K562 (cell line): ENCODE data around the gene SLC25A10. TPM values are rescaled to one million over a fixed set of nuclear protein-coding genes. Genes with fewer than 3 reads are reported as not detected.
A peak's percentile ranks its signal among the peaks of the same experiment; 100 is the strongest.

Source experiments
- CBFA2T3 ChIP-seq: fragments of 450-650 bp; IDR thresholded peaks from 2 replicates; pipeline ENCODE4 v1.6.1; 2017
- CXXC5 ChIP-seq: fragments of 250-450 bp; sonication (Bioruptor Pico); IDR thresholded peaks from 2 replicates; pipeline ENCODE4 v1.8.0; 2022; ENCODE audit warnings: inconsistent platforms, mild to moderate bottlenecking, moderate library complexity
- DPF2 ChIP-seq: fragments of 450-650 bp; IDR thresholded peaks from 2 replicates; pipeline ENCODE4 v1.6.1; 2016
- FOXK2 ChIP-seq, 2 experiments: fragments of 450-650 bp; IDR thresholded peaks in 1 of 2; conservative IDR thresholded peaks in 1 of 2; 2 replicates each; pipeline ENCODE4 v1.6.1; 2016; ENCODE audit warnings: low read depth in 2 of 2, mild to moderate bottlenecking in 1 of 2
- GABPB2 ChIP-seq: fragments of 250-450 bp; sonication (Bioruptor Pico); conservative IDR thresholded peaks from 2 replicates; pipeline ENCODE4 v1.5.1; 2021; ENCODE audit warnings: mild to moderate bottlenecking
- GATAD2B ChIP-seq: fragments of 450-650 bp; IDR thresholded peaks from 2 replicates; pipeline ENCODE4 v1.6.1; 2017; ENCODE audit warnings: mild to moderate bottlenecking, borderline replicate concordance
- HDAC2 ChIP-seq: fragments of 450-650 bp; IDR thresholded peaks from 2 replicates; pipeline ENCODE4 v1.6.1; 2016; ENCODE audit warnings: mild to moderate bottlenecking
- HIVEP1 ChIP-seq: fragments of 250-450 bp; sonication (Bioruptor Pico); IDR thresholded peaks from 2 replicates; pipeline ENCODE4 v1.4.0; 2020; ENCODE audit warnings: mild to moderate bottlenecking
- KAT7 ChIP-seq: sonication (generic); formaldehyde crosslinking; IDR thresholded peaks from 2 replicates; pipeline ENCODE4 v1.8.0; 2022; ENCODE audit warnings: missing genetic modification reagents, mild to moderate bottlenecking, borderline replicate concordance
- L3MBTL2 ChIP-seq: fragments of 450-650 bp; IDR thresholded peaks from 2 replicates; pipeline ENCODE4 v1.6.1; 2016; ENCODE audit warnings: mild to moderate bottlenecking, moderate library complexity
- MECOM ChIP-seq: fragments of 250-450 bp; sonication (Bioruptor Pico); IDR thresholded peaks from 2 replicates; pipeline ENCODE4 v1.8.0; 2022; ENCODE audit warnings: inconsistent platforms
- NELFE ChIP-seq: IDR thresholded peaks from 2 replicates; pipeline ENCODE4 v1.6.1; 2011; ENCODE audit warnings: mild to moderate bottlenecking; ENCODE audit not compliant: insufficient read depth, insufficient read length
- PCBP1 ChIP-seq: fragments of 200-400 bp; formaldehyde crosslinking; IDR thresholded peaks from 2 replicates; pipeline ENCODE4 v1.6.1; 2018; ENCODE audit warnings: mild to moderate bottlenecking, low read depth, low read length; ENCODE audit not compliant: poor library complexity, severe bottlenecking
- TAF7 ChIP-seq: fragments of 450-650 bp; IDR thresholded peaks from 2 replicates; pipeline ENCODE4 v1.6.1; 2016; ENCODE audit warnings: missing genetic modification characterization, missing compliant biosample characterization
- TEAD4 ChIP-seq, 2 experiments: sonication (generic) in 1 of 2; formaldehyde crosslinking in 1 of 2; IDR thresholded peaks; 2 replicates each; pipeline versions ENCODE4 v1.6.1 to v1.8.0; 2012 to 2022; ENCODE audit warnings: borderline replicate concordance in 1 of 2, inconsistent platforms in 1 of 2, low read length in 1 of 2, mild to moderate bottlenecking in 1 of 2, missing genetic modification reagents in 1 of 2
- TRIM24 ChIP-seq, 2 experiments: fragments of 450-650 bp; IDR thresholded peaks; 2 replicates each; pipeline ENCODE4 v1.6.1; 2016
- TSHZ1 ChIP-seq: fragments of 250-450 bp; sonication (Bioruptor Pico); IDR thresholded peaks from 2 replicates; pipeline ENCODE4 v1.4.0; 2020; ENCODE audit warnings: mild to moderate bottlenecking, moderate library complexity
- ZNF76 ChIP-seq: fragments of 250-450 bp; sonication (Bioruptor Pico); IDR thresholded peaks from 2 replicates; pipeline ENCODE4 v1.4.0; 2020; ENCODE audit warnings: mild to moderate bottlenecking, moderate library complexity, borderline replicate concordance
- polyA plus RNA-seq, 8 experiments: library from polyadenylated mRNA; depleted of rRNA in 4 of 8; stranded (reverse) in 5 of 8; unstranded in 3 of 8; fragments of >200 nt; fragmentation: Nextera tagmentation in 2 of 8; fragmentation: Illumina TruSeq in 1 of 8; extraction: Ambion mirVana in 2 of 8; extraction: Trizol in 1 of 8; gene quantifications; 2 replicates each; pipeline versions ENCODE4 v1.2.1 to v1.2.3, GENCODE V29; 2011 to 2014; ENCODE audit warnings: inconsistent platforms in 1 of 8, missing spikeins in 1 of 8
- total RNA-seq, 7 experiments: library from RNA; depleted of rRNA in 6 of 7; stranded (reverse); fragments of >200 nt in 6 of 7; fragmentation: Illumina TruSeq in 2 of 7; extraction: Trizol in 2 of 7; gene quantifications; 2 replicates each; pipeline versions ENCODE4 v1.2.1 to v1.2.3, GENCODE V29; 2011 to 2021; ENCODE audit warnings: low replicate concordance in 1 of 7
- TF ChIP-seq, protein P1 (sequence below): fragments of 250-450 bp; sonication (Bioruptor Pico); IDR thresholded peaks from 2 replicates; pipeline ENCODE4 v1.8.0; 2021; ENCODE audit warnings: moderate library complexity, mild to moderate bottlenecking, inconsistent platforms
- TF ChIP-seq, protein P2 (sequence below): sonication (generic); formaldehyde crosslinking; IDR thresholded peaks from 2 replicates; pipeline ENCODE4 v1.8.0; 2022; ENCODE audit warnings: mild to moderate bottlenecking, missing genetic modification reagents

The SLC25A10 gene
- total and polyA plus RNA-seq, 9 of the 15 experiments (the other 6 are each of a cell fraction or from before 2014, with no cell fraction given), result 0.10 to 85.6 (median 34.3) TPM

DNA sequence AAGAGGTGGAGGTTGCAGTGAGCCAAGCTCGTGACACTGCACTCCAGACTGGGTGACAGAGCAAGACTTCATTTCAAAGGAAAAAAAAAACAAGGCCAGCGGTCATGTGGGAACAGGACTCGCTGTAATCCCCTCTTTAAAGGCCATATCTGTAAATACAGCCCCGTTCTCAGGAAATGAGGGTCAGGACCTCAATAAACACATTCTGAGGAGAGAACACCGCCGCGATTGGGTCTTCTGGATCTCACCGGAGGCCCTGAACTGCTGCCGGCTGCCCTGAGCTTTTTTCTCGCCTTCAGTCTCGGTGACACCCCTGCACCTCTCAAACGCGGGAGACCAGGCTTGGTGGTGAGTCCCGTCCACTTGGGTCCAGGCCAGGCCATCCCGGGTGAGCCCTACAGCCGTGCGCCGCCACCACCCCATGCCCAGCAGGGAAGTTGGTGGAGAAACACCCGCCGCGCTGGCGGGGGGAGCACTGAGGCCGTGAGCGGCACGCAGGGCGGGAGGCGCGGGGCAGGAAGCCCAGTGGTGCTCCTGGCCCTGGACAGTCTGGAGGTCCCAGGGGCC is 28.4 kb downstream of the SLC25A10 start (continued):
- TF ChIP-seq, protein P1, sequence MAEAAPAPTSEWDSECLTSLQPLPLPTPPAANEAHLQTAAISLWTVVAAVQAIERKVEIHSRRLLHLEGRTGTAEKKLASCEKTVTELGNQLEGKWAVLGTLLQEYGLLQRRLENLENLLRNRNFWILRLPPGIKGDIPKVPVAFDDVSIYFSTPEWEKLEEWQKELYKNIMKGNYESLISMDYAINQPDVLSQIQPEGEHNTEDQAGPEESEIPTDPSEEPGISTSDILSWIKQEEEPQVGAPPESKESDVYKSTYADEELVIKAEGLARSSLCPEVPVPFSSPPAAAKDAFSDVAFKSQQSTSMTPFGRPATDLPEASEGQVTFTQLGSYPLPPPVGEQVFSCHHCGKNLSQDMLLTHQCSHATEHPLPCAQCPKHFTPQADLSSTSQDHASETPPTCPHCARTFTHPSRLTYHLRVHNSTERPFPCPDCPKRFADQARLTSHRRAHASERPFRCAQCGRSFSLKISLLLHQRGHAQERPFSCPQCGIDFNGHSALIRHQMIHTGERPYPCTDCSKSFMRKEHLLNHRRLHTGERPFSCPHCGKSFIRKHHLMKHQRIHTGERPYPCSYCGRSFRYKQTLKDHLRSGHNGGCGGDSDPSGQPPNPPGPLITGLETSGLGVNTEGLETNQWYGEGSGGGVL (CRISPR knock-in tag), result no peak
- TF ChIP-seq HIVEP1 (CRISPR knock-in tag) (no peak), TEAD4 (IDR thresholded peaks at IDR 0.05; ENCODE audit: low read length) (0 out of 2 replicates have a peak, but pooled peaks have one; percentile 46), TEAD4 (CRISPR knock-in tag; IDR thresholded peaks at IDR 0.05; ENCODE audit: borderline replicate concordance) (no peak), TRIM24 (IDR thresholded peaks at IDR 0.05) (peak; percentile 20 to 26; a peak in 1 of 4 replicates), TSHZ1 (CRISPR knock-in tag) (no peak), CBFA2T3 (peak; percentile 85), L3MBTL2 (peak; percentile 35; the same call in 1 of the 2 replicates), HDAC2 (0 out of 2 replicates have a peak, but pooled peaks have one; percentile 26), GABPB2 (CRISPR knock-in tag) (no peak), TAF7 (tag) (no peak), DPF2 (peak; percentile 61), NELFE (no peak), KAT7 (no peak), GATAD2B (no peak), ZNF76 (CRISPR knock-in tag) (no peak), PCBP1 (no peak), FOXK2 (conservative IDR thresholded peaks at IDR 0.05 in 1 of 2, IDR thresholded peaks at IDR 0.05 in 1 of 2; ENCODE audit: low read depth in 2 of 2) (peak; percentile 50 to 56; a peak in 2 of 4 replicates), CXXC5 (no peak; the same call in 1 of the 2 replicates), MECOM (no peak)
- TF ChIP-seq, protein P2, sequence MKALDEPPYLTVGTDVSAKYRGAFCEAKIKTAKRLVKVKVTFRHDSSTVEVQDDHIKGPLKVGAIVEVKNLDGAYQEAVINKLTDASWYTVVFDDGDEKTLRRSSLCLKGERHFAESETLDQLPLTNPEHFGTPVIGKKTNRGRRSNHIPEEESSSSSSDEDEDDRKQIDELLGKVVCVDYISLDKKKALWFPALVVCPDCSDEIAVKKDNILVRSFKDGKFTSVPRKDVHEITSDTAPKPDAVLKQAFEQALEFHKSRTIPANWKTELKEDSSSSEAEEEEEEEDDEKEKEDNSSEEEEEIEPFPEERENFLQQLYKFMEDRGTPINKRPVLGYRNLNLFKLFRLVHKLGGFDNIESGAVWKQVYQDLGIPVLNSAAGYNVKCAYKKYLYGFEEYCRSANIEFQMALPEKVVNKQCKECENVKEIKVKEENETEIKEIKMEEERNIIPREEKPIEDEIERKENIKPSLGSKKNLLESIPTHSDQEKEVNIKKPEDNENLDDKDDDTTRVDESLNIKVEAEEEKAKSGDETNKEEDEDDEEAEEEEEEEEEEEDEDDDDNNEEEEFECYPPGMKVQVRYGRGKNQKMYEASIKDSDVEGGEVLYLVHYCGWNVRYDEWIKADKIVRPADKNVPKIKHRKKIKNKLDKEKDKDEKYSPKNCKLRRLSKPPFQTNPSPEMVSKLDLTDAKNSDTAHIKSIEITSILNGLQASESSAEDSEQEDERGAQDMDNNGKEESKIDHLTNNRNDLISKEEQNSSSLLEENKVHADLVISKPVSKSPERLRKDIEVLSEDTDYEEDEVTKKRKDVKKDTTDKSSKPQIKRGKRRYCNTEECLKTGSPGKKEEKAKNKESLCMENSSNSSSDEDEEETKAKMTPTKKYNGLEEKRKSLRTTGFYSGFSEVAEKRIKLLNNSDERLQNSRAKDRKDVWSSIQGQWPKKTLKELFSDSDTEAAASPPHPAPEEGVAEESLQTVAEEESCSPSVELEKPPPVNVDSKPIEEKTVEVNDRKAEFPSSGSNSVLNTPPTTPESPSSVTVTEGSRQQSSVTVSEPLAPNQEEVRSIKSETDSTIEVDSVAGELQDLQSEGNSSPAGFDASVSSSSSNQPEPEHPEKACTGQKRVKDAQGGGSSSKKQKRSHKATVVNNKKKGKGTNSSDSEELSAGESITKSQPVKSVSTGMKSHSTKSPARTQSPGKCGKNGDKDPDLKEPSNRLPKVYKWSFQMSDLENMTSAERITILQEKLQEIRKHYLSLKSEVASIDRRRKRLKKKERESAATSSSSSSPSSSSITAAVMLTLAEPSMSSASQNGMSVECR (CRISPR knock-in tag), result no peak
